GM21526 (cell line): ENCODE data around the gene PALLD.

Experiments used
- ATAC-seq: cut with Tn5 transposase; IDR thresholded peaks from one replicate; pipeline ENCODE4 v1.9.1; 2021; ENCODE audit warnings: moderate library complexity; ENCODE audit not compliant: unreplicated experiment, low FRiP score

PALLD gene

GRCh38 chr4:168637872-168638756 lies 141.3 kb downstream of the PALLD start:
- no peak for ATAC-seq

GRCh38 chr4:168639914-168640313 lies 143.1 kb downstream of the PALLD start:
- no peak for ATAC-seq

GRCh38 chr4:168641811-168642140 lies 144.9 kb downstream of the PALLD start:
- no peak for ATAC-seq

- no peak for ATAC-seq
Measured at GRCh38 chr4:168642591-168642990, 145.7 kb downstream of the PALLD start.

GRCh38 chr4:168643111-168643795 lies 146.4 kb downstream of the PALLD start:
- no peak for ATAC-seq

- ATAC-seq: no peak
Measured at GRCh38 chr4:168643796-168644159, 146.9 kb downstream of the PALLD start.

GRCh38 chr4:168646001-168646768 lies 149.3 kb downstream of the PALLD start:
- ATAC-seq: no peak

GRCh38 chr4:168647646-168648375 lies 151.0 kb downstream of the PALLD start:
- no peak for ATAC-seq

- no peak for ATAC-seq
Measured at GRCh38 chr4:168648494-168648893, 151.6 kb downstream of the PALLD start.

- no peak for ATAC-seq
Measured at GRCh38 chr4:168648929-168649328, 152.1 kb downstream of the PALLD start.

- ATAC-seq: no peak
Measured at GRCh38 chr4:168651374-168651773, 154.5 kb downstream of the PALLD start.

- no peak for ATAC-seq
Measured at GRCh38 chr4:168651864-168652263, 155.0 kb downstream of the PALLD start.

- no peak for ATAC-seq
Measured at GRCh38 chr4:168652755-168653154, 155.9 kb downstream of the PALLD start.

- no peak for ATAC-seq
Measured at GRCh38 chr4:168654104-168654847, 157.4 kb downstream of the PALLD start.

- ATAC-seq: no peak
Measured at GRCh38 chr4:168654848-168655174, 158.0 kb downstream of the PALLD start.

GRCh38 chr4:168655182-168655581 lies 158.3 kb downstream of the PALLD start:
- ATAC-seq: no peak

- no peak for ATAC-seq
Measured at GRCh38 chr4:168656055-168656660, 159.3 kb downstream of the PALLD start.

GRCh38 chr4:168656946-168657473 lies 160.2 kb downstream of the PALLD start:
- ATAC-seq: no peak

GRCh38 chr4:168658751-168659150 lies 161.9 kb downstream of the PALLD start:
- ATAC-seq: no peak
